ENCODE measurements around the gene CATSPERZ.
A peak's percentile ranks its signal among the peaks of the same experiment; 100 is the strongest.

CATSPERZ gene

GRCh38 chr11:64284962-64285884 is 14.9 kb upstream of the CATSPERZ start, which contains the start of gene GPR137:
Gene GPR137 (plus strand): TSS chr11:64285848. CDS start chr11:64286525, 677 bp downstream.
- DNase-seq (ENCODE audit: low read depth in 4 of 4, low spot score in 1 of 4) = peak; percentile 79 to 90 (median 86)

DNA sequence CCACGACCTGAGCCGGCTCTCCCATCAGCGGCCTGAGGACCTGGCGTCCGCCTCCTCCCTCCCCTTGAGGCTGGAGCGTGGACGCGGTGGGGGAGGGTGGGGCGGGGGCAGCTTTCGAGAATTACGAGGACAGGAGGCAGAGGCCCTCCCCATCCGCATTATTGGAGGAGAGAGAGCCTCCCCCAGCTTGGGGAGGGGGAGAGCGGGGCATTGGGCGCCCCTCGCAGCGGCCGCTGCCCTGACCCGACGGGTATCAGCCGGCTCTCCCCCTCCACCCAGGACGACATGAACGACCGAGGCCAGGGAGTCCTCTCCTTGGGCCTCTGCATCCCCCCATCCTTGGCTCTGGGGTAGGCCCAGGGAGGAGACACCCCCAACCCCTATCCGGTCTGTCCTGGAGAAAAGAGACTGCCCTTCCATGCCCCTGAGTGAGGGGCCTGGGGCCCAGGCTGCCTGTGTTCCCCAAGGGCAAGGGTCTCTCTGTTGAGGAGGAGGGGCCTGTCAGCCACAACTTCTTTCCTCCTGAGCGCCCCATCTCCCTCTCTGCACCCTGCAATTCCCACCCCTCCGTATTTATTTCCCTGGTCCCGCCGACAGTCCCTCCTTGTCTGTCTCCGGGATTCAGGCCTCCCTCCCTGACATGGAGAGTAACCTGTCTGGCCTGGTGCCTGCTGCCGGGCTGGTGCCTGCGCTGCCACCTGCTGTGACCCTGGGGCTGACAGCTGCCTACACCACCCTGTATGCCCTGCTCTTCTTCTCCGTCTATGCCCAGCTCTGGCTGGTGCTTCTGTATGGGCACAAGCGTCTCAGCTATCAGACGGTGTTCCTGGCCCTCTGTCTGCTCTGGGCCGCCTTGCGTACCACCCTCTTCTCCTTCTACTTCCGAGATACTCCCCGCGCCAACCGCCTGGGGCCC is 14.0 kb upstream of the CATSPERZ start:
- no peak for DNase-seq (ENCODE audit: low read depth in 4 of 4, low spot score in 1 of 4)

- DNase-seq (ENCODE audit: low read depth in 4 of 4, low spot score in 1 of 4) = no peak
Measured at GRCh38 chr11:64286801-64287159, 13.4 kb upstream of the CATSPERZ start.

GRCh38 chr11:64287676-64288352 is 12.3 kb upstream of the CATSPERZ start:
- no peak for DNase-seq (ENCODE audit: low read depth in 4 of 4, low spot score in 1 of 4)

DNA sequence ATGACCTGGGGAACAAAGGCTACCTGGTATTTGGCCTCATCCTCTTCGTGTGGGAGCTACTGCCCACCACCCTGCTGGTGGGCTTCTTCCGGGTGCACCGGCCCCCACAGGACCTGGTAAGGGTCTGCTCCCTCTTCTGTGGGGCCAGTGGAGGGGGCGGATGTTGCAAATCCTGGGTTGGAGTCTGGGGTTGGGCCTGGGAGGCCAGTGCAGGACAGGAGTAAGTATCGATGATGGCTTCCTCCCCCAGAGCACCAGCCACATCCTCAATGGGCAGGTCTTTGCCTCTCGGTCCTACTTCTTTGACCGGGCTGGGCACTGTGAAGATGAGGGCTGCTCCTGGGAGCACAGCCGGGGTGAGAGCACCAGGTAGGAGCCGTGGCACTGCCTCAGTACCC is 11.8 kb upstream of the CATSPERZ start:
- no peak for DNase-seq (ENCODE audit: low read depth in 4 of 4, low spot score in 1 of 4)

DNA sequence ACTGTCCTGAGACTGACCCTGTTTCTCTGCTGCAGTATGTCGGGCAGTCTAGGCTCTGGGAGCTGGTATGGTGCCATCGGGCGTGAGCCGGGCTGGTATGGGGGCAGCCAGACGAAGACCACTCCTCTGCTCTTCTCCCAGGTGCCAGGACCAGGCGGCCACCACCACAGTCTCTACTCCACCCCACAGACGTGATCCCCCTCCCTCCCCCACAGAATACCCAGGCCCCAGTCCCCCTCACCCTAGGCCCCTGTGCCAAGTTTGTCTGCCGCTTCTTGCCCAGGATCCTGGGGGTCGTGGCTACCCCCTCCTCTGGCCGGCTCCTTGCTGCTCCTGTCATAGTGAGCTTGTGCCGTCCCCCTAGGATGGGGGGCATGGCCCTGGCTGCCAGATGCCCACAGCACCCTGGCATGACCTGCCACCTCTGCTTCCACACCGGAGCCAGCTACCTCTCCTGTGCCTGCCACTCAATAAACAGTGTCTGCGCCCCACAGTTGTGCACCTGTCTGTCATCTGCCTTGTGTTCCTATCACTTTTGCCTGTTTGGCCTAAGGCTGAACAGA is 11.1 kb upstream of the CATSPERZ start:
- DNase-seq (ENCODE audit: low read depth in 4 of 4, low spot score in 1 of 4) = no peak

DNA sequence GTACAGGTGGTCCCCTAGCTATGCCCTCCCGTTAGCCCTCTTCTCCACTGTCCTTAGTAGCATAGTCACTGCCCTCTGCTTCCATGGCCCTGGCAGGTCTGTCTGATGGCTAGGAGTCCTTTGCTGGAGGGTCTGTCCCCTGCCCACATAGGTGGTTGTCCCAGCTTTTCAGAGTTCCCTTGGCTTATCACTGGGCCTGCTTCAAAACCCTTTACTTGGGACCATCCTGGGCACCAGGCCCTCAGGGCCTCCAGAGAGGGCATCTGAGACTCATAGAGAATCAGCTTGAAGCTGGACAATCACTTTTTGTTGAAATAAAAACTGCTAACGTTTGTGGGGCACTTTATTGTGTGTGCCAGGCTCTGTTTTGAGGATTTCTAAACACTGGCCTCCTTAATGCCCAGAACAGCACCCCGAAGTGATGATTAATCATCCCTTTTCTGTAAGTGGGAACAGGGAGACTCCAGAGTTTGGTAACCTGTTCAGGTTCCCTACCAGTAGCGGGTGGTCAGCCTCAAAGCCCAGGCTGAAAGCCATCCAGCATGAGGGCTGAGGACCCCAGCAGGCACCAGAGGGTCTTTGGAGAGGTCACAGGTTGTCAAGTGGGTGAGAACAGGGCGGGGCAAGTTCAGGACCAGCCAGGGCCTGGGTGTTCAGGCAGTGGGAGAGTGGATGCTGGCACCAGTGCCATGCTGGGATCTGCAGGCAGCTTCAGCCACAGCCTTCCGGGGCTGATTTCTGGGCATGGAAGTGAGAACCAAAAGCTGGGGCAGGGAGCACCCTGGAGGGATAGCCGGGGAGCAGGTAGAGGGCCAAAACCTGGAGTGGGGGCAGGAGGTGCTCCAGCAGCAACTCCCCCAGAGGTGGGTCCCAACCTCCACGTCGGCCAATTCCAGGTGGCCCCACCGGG is 9.6 kb upstream of the CATSPERZ start:
- DNase-seq (ENCODE audit: low read depth in 4 of 4, low spot score in 1 of 4) = no peak

DNA sequence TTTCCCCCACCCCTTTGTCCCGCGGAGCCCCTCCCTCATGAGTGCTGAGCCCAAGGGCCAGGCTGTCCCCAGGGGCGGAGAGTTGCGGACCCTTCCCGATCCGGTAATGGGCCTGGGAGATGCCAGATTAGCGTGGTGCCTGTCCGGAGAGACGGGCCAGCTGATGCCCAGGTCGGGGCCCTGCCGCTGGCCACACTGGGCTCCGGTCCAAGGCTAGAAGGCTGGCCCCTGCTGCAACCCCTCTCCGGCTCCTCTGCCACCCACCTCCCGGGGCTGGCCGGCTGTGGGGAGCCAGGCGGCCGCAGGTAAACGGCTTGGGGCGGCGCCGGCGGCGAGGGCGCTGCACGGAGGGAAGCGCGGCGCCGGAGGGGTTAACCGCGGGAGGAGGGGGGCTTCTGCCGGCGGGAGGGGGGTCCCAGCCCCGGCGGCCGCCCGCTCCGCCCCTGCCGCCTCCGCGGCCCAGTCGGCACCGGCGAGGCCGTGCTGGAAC is 8.9 kb upstream of the CATSPERZ start, which contains the start of gene KCNK4:
KCNK4 (plus strand) TSS at position 41 of the 490 bp plus-strand sequence. CDS start 1,717 bp downstream, outside the sequence.
- no peak for DNase-seq (ENCODE audit: low read depth in 4 of 4, low spot score in 1 of 4)

DNA sequence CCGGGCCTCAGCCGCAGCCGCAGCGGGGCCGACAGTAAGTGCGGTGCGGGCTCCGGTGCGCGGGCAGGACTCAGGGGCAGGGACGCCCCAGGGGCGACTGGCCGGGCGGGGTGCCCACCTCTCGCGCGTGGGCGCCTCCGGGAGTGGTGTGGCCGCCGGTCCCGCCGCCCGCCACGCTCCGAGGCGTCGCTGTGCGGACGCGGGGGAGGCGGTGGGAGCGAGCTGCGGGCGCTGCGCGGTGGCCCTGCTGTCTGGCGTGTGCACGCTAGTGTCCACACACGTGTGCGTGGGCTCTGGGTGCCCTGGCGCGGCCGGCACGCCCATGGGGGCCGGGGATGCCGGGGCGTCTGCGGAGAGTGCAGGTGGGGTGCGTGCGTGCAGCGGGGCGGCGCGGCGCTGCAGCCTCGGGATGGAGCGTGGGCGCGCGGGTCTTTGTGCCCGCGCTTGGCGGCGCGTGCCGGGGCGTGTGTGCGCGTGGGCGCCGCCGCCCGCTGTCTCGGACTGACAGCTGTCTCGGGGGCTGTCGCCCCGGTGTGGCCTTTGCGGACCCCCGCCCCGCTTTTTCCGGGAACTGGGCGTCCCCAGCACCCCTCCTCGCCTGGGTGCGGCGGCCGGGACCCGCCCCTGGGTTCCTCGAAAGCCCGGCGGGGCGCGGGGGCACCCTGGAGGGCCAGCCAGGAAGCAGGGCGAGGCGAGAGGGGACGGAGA is 8.3 kb upstream of the CATSPERZ start:
- DNase-seq (ENCODE audit: low read depth in 4 of 4, low spot score in 1 of 4) = no peak

GRCh38 chr11:64292460-64293254 is 7.5 kb upstream of the CATSPERZ start:
- no peak for DNase-seq (ENCODE audit: low read depth in 4 of 4, low spot score in 1 of 4)

- DNase-seq (ENCODE audit: low read depth in 4 of 4, low spot score in 1 of 4) = no peak
Measured at GRCh38 chr11:64294774-64295173, 5.4 kb upstream of the CATSPERZ start.

DNA sequence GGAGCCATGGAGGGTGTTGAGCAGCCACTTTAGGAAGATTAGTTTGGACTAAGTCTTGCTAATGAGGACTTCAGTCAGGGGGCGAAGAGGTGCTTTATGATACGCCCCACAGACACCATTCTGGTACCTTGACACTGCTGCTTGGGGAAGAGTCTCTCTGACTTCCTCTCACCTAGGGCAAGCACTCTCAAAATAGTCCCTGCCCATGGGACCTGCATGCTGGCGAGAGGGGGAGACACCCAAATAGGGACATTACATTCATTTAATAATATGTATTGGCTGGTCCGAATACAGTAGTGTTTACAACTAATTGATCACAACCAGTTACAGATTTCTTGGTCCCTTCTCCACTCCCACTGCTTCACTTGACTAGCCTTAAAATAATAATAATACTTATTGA is 4.4 kb upstream of the CATSPERZ start:
- no peak for DNase-seq (ENCODE audit: low read depth in 4 of 4, low spot score in 1 of 4)

- DNase-seq (ENCODE audit: low read depth in 4 of 4, low spot score in 1 of 4) = no peak
Measured at GRCh38 chr11:64296236-64296635, 3.9 kb upstream of the CATSPERZ start.

DNA sequence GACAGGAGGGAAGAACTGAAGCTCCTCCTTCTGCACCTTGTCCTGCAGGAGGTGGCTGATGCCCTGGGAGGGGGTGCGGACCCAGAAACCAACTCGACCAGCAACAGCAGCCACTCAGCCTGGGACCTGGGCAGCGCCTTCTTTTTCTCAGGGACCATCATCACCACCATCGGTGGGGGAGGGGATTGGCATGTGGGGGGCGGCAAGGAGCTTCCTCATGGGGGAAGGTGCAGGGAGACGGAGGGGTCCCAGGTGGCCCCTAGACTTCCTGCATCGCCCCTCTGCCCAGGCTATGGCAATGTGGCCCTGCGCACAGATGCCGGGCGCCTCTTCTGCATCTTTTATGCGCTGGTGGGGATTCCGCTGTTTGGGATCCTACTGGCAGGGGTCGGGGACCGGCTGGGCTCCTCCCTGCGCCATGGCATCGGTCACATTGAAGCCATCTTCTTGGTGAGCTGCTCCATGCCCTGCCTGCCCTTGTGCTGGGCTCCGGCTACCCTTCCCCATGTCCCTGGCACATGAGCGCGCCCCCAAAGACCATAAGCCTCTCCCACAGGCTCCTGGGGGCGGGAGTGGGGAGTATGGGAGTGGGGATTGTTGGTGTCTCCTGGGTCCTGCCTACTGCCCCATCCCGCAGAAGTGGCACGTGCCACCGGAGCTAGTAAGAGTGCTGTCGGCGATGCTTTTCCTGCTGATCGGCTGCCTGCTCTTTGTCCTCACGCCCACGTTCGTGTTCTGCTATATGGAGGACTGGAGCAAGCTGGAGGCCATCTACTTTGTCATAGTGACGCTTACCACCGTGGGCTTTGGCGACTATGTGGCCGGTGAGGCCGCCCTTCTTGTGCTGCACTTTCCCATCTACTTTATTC is 3.1 kb upstream of the CATSPERZ start:
- no peak for DNase-seq (ENCODE audit: low read depth in 4 of 4, low spot score in 1 of 4)

- DNase-seq (ENCODE audit: low read depth in 4 of 4, low spot score in 1 of 4) = no peak
Measured at GRCh38 chr11:64297699-64298358, 2.3 kb upstream of the CATSPERZ start.

DNA sequence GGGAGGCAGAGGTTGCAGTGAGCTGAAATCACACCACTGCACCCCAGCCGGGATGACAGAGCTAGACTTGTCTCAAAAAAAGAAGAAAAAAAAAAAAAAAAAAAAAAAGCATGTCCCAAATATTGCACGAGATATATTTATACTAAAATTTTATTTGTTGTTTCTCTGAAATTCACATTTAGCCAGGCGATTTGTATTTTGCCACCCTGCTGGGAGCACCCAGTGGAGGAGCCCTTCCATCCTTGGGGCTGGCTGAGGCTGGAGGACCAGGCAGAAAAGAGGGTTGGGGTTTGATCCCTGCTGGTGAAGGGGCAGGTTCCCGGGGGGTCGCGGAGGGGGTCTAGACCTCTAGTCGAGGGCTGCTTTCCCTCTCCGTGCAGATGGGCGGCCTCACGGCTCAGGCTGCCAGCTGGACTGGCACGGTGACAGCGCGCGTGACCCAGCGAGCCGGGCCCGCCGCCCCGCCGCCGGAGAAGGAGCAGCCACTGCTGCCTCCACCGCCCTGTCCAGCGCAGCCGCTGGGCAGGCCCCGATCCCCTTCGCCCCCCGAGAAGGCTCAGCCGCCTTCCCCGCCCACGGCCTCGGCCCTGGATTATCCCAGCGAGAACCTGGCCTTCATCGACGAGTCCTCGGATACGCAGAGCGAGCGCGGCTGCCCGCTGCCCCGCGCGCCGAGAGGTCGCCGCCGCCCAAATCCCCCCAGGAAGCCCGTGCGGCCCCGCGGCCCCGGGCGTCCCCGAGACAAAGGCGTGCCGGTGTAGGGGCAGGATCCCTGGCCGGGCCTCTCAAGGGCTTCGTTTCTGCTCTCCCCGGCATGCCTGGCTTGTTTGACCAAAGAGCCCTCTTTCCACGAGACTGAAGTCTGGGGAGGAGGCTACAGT is 952 bp upstream of the CATSPERZ start:
- no peak for DNase-seq (ENCODE audit: low read depth in 4 of 4, low spot score in 1 of 4)
